EH (cell line): Measurements from ENCODE around the gene SPATA9.
A peak's percentile ranks its signal among the peaks of the same experiment; 100 is the strongest.

ENCODE experiments used
- DNase-seq: peaks from one replicate; pipeline ENCODE4 v3.0.0-alpha.2; 2015; ENCODE audit warnings: low read depth

Gene SPATA9

DNA sequence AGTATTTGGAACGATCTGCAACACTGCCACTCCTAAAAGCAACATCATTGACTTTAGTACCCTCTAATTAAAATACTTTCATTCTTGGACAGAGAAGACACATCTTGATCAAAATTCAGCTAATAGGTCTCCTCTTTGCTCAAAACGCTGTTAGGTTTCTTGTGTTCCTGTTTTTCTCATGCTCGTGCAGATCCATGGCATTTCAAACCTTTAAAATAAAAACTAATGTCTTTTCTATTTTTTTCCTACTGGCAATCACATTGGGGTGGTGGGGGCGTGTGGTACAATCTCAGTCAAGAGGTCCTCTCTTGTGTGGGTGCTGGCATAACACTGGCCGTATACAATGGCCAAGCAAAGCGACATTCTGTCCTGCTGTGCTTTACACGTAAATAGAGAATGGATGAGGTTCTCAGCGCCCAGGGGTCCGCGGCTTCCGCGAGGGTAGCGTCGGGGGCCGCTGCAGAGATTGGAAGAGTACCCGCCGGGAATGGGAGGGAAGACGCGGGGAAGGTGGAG is 63.2 kb downstream of the SPATA9 start:
- DNase-seq: no peak

DNA sequence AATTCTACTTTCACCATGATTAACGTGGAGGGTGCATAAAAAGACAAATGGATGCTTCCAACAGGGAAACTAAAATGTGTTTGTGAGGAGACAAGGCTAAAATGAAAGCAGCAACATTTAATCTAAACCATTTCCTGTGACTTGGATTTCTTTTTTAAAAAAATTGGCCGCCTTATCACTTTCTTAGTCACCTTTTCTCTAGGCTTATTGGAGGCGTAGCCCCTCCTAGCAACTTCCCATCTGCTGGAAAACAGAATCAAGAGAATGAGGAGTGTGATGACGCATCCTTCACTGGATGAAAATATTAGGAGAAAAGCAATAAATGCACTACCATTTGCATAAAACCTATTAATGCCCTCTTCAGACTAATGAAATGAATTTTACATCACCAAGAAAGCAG is 63.7 kb downstream of the SPATA9 start:
- no peak for DNase-seq

DNA sequence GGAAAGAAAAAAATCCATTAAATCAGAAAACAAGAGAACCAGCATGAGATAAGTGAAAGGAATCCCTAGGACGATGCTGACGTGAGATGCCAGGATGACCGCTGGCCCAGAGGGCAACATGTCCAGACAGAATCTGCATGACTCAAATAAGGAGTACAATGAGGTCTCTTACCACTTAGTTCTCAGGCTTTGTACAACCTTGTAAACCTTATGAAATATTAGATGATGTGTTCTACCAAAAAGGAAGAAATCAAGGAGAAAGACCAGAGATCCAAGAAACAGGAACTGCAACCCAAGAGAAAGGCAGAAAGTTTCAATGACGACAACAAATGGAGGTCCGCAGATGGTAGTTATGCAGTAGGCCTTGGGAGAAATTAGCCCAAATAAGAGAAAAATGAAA is 65.7 kb downstream of the SPATA9 start:
- DNase-seq: peak; percentile 35

DNA sequence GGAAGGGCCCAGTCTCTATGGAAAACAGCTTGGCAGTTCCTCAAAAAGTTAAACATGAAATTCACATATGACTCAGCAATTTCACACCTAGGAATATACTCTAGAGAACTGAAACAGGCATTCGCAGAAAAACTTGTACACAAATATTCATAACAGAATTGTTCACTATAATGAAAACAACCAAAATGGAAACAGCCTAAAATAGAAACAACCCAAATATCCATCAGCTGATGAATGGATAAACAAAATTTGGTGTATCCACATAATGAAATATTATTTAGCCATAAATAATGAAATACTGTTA is 67.7 kb downstream of the SPATA9 start:
- no peak for DNase-seq

DNA sequence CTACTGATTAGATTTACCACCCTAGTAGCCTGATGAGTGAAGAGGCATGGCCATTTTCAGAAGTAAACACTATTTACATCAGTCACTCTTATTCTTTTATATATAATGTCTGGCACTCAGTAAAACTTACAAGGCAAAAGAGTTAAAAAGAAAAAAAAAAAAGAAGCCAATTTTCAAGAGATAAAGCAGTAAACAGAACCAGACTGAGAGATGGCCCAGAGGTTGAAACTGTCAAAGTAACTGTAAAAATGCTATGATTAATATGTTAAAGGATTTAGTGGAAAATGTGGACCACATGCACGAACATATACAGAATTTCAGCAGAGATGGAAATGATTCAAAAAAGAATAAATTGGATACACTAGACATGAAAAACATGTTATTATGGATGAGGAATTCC is 69.3 kb downstream of the SPATA9 start:
- DNase-seq: no peak

DNA sequence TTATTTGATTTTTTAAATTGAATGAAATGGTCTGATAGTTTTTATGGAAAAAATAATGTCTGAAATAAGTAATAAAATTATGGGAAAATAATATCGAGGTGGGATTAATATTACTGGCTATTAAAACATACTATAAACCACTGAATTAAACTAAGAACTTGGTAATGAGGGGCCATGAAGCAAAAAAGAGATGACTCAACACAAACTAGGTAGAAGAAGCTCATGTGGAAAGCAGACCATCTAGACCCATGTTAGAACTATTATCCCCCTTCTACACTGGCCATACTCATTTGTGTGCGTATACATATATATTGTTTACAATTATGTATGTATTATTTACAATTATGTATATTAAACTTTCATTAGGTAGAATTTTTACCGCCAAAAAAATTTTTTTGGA is 71.4 kb downstream of the SPATA9 start:
- no peak for DNase-seq

DNA sequence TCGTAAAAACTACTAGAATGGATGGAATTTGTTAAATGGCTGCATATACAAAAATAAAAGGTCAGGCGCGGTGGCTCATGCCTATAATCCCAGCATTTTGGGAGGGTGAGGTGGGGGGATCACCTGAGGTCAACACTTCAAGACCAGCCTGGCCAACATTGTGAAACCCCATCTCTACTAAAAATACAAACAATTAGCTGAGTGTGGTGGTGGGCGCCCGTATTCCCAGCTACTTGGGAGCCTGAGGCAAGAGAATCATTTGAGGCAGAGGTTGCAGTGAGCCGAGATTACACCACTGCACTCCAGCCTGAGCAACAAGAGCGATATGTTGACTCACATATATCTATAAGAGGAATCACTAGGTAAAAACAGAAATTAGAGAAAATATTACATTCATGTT is 72.2 kb downstream of the SPATA9 start:
- peak; percentile 32 for DNase-seq

DNA sequence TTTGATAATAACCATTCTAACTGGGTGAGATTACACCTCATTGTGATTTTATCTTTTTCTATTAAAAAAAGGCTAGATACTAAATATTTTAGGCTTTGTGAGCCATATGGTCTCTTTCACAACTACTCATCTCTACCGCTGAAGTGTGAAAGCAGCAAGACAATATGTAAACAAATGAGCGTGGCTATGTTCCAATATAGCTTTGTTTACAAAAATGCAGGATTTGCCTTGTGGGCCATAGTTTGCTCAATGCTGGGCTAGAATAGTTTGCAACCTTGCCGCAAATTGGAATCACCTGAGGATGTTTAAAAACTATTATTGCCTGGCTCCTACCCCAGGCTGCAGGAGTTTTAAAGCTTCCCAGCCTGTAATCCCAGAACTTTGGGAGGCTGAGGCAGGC is 73.1 kb downstream of the SPATA9 start:
- DNase-seq: no peak
